Brain microvascular endothelial cell (primary cell): ENCODE measurements around the gene MYOG.

Experiments
- DNase-seq: peaks from one replicate; pipeline ENCODE4 v3.0.0-alpha.2; 2020
- H3K27ac ChIP-seq: fragments of 250-450 bp; sonication (Bioruptor Pico); 2 replicates; pipeline ENCODE4 v1.5.1; 2020; ENCODE audit warnings: mild to moderate bottlenecking, moderate library complexity
- H3K27me3 ChIP-seq: fragments of 250-450 bp; sonication (Bioruptor Pico); replicated peaks from 2 replicates; pipeline ENCODE4 v1.5.1; 2020; ENCODE audit warnings: mild to moderate bottlenecking
- H3K36me3 ChIP-seq: fragments of 250-450 bp; sonication (Bioruptor Pico); replicated peaks from 2 replicates; pipeline ENCODE4 v1.5.1; 2020; ENCODE audit warnings: mild to moderate bottlenecking
- H3K4me3 ChIP-seq: 2 replicates; pipeline ENCODE4 v1.5.1; 2011; ENCODE audit warnings: low read depth, mild to moderate bottlenecking, control low read depth, low read length, moderate library complexity
- CTCF ChIP-seq: IDR thresholded peaks from 2 replicates; pipeline ENCODE4 v1.5.1; 2011; ENCODE audit warnings: low read depth, mild to moderate bottlenecking, moderate library complexity, low read length, control low read depth, inconsistent platforms; ENCODE audit errors: missing control alignments
- in situ Hi-C: cut with HindIII; loops from 2 replicates; pipeline ENCODE4 v1.10.0; 2017; ENCODE audit warnings: low sequenced_read_pairs, low pct_ligation_motif_present

Gene MYOG

DNA sequence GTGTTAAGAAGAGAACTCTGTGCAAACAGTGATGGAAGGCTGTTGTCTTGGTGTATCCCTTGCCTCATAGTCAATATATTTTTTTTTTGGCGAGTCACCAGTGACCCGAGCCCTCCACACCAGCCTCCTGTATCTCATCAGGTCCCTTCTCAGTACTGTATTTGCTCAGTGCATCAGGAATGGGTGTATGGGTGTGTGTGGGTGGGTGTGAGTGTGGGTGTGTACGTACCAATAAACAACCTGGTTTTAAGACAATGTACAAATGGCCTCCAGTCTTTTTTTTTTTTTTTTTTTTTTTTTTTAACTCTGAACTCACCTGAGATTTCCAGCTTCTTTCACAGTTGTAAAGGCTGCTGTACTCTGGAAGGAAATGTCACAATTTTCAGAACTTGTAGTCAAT, 7.3 kb downstream of the MYOG start:
- in situ Hi-C loops: no loop called here
- H3K36me3 ChIP-seq: no peaks in the 10 kb centered on the region
- no peak for DNase-seq
- TF ChIP-seq CTCF: no peak
- H3K27ac ChIP-seq: no peak overlapping the region
- no peak overlapping the region for H3K4me3 ChIP-seq
- H3K27me3 ChIP-seq: peaks cover 45% of the 10 kb centered on the region

- DNase-seq: no peak
- H3K27ac ChIP-seq: no peak overlapping the region
- H3K4me3 ChIP-seq: no peak overlapping the region
- peaks cover 47% of the 10 kb centered on the region for H3K27me3 ChIP-seq
- H3K36me3 ChIP-seq: no peaks in the 10 kb centered on the region
- TF ChIP-seq CTCF: no peak
- in situ Hi-C loops: no loop called here
Measured at GRCh38 chr1:203077956-203078355, 7.9 kb downstream of the MYOG start.

DNA sequence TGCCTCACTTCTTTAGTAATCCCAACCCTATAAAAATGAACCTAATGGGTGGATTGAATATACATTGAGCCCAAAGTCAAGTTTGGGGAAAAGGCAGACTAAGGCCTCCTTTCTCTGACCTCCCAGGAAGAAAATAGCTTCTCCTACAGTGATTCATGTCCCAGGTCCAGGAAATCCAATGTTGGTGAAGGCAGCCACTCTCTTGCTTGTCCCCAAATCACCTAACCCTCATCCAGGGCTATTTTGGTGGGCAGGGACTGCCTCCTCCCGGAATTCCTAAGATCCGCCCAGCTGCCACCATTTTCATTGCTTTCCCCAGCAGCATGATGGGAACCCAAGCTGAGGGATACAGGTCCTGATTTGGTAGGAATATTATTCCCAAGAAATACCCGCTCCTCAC, 8.4 kb downstream of the MYOG start:
- Histone ChIP-seq H3K27me3 (peaks cover 47% of the 10 kb centered on the region), H3K27ac (no peak overlapping the region), H3K4me3 (no peak overlapping the region), H3K36me3 (no peaks in the 10 kb centered on the region)
- TF ChIP-seq CTCF: no peak
- no peak for DNase-seq
- in situ Hi-C loops: no loop called here

DNA sequence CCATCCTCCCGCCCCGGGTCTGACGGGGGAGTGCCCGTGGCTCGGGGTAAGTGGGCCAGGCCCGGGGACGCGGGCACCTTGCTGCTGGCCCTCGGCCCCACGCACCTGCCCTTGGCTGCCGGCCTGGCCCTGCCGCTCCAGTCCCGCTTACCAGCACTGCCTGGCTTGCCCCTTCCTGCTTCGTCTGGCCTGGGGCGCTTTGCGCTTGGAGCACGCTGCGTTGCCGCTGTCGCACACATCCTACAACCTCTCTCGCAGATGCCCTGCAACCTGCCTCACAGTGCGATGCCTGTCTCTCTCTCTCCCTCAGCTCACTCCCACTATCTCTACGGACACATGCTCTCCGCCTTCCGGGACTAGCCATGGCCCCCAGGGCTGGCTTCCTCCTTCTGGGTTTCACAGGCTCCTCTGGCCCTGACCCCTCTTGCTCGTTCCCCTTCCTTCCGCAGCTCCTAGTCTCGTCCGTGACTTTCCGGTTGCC, 9.7 kb downstream of the MYOG start:
- DNase-seq: no peak
- no peak overlapping the region for H3K4me3 ChIP-seq
- TF ChIP-seq CTCF: no peak
- H3K27me3 ChIP-seq: peaks cover 39% of the 10 kb centered on the region
- no peak overlapping the region for H3K27ac ChIP-seq
- in situ Hi-C loops: no loop called here
- no peaks in the 10 kb centered on the region for H3K36me3 ChIP-seq

DNA sequence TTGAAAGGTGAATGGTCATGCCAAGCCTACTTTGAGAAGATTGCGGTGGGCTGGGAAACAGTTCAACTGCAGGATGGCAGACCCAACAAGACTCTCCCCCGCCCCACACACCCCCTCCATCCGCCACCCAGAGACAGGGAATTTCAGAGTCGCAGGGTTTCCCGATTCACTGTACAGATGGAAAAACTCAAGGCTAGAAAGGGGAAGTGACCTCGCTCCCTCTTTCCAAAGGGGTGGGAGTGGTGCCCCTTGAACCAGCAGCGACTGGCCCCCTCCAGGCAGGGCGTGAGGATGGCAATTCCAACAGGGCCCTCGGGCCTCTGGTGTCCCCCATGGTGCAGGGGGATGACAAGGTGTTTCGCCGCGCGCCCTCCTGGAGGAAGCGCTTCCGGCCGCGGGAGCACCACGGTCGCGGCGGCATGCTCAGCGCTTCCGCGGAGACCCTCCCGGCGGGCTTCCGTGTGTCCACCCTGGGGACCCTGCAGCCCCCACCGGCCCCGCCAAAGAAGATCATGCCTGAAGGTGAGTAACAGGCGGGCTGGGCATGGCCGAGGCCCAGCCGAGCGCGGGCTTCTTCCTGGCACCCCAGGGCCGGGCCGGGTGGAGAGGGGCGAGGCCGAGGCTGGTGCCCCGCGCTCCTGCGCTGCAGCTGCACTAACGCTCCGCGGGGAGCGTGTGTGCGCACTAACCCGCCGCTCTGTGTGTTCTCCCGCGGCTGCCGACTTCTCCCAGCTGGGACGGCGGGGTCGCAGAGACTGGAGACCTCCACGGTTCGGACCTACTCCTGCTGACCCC, 10.4 kb downstream of the MYOG start:
- Histone ChIP-seq H3K27ac (no peak overlapping the region), H3K36me3 (no peaks in the 10 kb centered on the region), H3K27me3 (peaks cover 38% of the 10 kb centered on the region), H3K4me3 (no peak overlapping the region)
- in situ Hi-C loops: no loop called here
- no peak for DNase-seq
- no peak for TF ChIP-seq CTCF

DNA sequence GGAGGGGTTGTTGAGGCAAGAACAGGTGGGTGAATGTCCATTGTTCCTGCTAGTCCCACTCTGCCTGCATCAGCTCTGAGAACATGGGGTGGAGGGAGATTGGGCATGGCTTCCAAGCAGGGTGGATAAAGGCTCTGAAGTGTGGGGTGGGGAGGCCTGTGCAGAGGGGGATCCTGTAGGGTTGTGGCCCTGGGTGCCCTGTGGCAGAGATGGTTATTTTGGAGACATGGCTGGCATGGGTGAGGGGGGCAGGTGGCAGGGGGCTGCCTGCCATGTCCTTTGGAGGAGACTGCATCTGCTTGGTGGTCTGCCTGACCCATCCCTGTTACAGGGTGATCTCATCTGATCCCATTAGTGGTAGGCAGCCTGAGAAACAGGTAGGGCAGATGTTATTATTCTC, 11.2 kb downstream of the MYOG start:
- no peak for DNase-seq
- H3K27ac ChIP-seq: no peak overlapping the region
- H3K36me3 ChIP-seq: no peaks in the 10 kb centered on the region
- TF ChIP-seq CTCF: no peak
- H3K4me3 ChIP-seq: no peak overlapping the region
- H3K27me3 ChIP-seq: peaks cover 36% of the 10 kb centered on the region
- in situ Hi-C loops: no loop called here
